Neural progenitor cell (in vitro differentiated cells): ENCODE measurements around the gene HSPA12B. TPM values are rescaled to one million over a fixed set of nuclear protein-coding genes. Genes with fewer than 3 reads are reported as not detected.

ENCODE experiments used
- DNase-seq: peaks from one replicate; pipeline ENCODE4 v3.0.0-alpha.2; 2016; ENCODE audit warnings: low spot score
- H2AFZ ChIP-seq: fragments of 200-600 bp; sonication (generic); replicated peaks from 2 replicates; pipeline ENCODE4 v1.6.1; 2016; ENCODE audit warnings: antibody characterized with exemption
- H3F3A ChIP-seq: fragments of 200-600 bp; sonication (generic); 2 replicates; pipeline ENCODE4 v1.6.1; 2016; ENCODE audit warnings: antibody characterized with exemption, low read depth
- H3K27ac ChIP-seq: fragments of 200-600 bp; sonication (generic); 2 replicates; pipeline ENCODE4 v1.5.1; 2016; ENCODE audit warnings: mild to moderate bottlenecking
- H3K27me3 ChIP-seq: fragments of 200-600 bp; sonication (generic); 2 replicates; pipeline ENCODE4 v1.6.1; 2016; ENCODE audit warnings: mild to moderate bottlenecking, moderate library complexity
- H3K36me3 ChIP-seq: fragments of 200-600 bp; sonication (generic); 2 replicates; pipeline ENCODE4 v1.5.1; 2016
- H3K4me1 ChIP-seq: fragments of 200-600 bp; sonication (generic); 2 replicates; pipeline ENCODE4 v1.6.1; 2016; ENCODE audit warnings: mixed run types
- H3K4me2 ChIP-seq: fragments of 200-600 bp; sonication (generic); 2 replicates; pipeline ENCODE4 v1.6.1; 2016
- H3K4me3 ChIP-seq: fragments of 200-600 bp; sonication (generic); 2 replicates; pipeline ENCODE4 v1.5.1; 2016
- H3K79me2 ChIP-seq: fragments of 200-600 bp; sonication (generic); 2 replicates; pipeline ENCODE4 v1.6.1; 2016; ENCODE audit warnings: low read depth
- H3K9ac ChIP-seq: fragments of 200-600 bp; sonication (generic); 2 replicates; pipeline ENCODE4 v1.6.1; 2016
- H3K9me3 ChIP-seq: fragments of 200-600 bp; sonication (generic); 2 replicates; pipeline ENCODE4 v1.5.1; 2016; ENCODE audit warnings: low read depth
- H4K20me1 ChIP-seq: fragments of 200-600 bp; sonication (generic); 2 replicates; pipeline ENCODE4 v1.6.1; 2016; ENCODE audit warnings: low read depth
- H3K27ac Mint-ChIP-seq: 3 replicates; pipeline ENCODE4 v1.8.0; 2021; ENCODE audit warnings: mixed read lengths
- H3K27me3 Mint-ChIP-seq: 2 replicates; pipeline ENCODE4 v1.8.0; 2022; ENCODE audit warnings: low read depth, mild to moderate bottlenecking, inconsistent platforms, moderate library complexity, mixed read lengths; ENCODE audit not compliant: insufficient read depth
- H3K36me3 Mint-ChIP-seq: 3 replicates; pipeline ENCODE4 v1.8.0; 2021; ENCODE audit warnings: mixed read lengths
- H3K4me1 Mint-ChIP-seq: 3 replicates; pipeline ENCODE4 v1.8.0; 2021; ENCODE audit warnings: mixed read lengths
- H3K4me3 Mint-ChIP-seq: 3 replicates; pipeline ENCODE4 v1.8.0; 2021; ENCODE audit warnings: mild to moderate bottlenecking, moderate library complexity, mixed read lengths
- H3K9me3 Mint-ChIP-seq: 3 replicates; pipeline ENCODE4 v1.8.0; 2020; ENCODE audit warnings: mixed read lengths
- CTCF ChIP-seq: fragments of 200-600 bp; sonication (generic); IDR thresholded peaks from 2 replicates; pipeline ENCODE4 v1.5.1; 2017; ENCODE audit warnings: antibody characterized with exemption, mild to moderate bottlenecking
- EZH2 ChIP-seq: fragments of 200-600 bp; sonication (generic); IDR thresholded peaks from 2 replicates; pipeline ENCODE4 v1.6.1; 2017; ENCODE audit warnings: antibody characterized with exemption, mild to moderate bottlenecking, moderate library complexity
- EZH2phosphoT487 ChIP-seq: fragments of 200-600 bp; sonication (generic); IDR thresholded peaks from 2 replicates; pipeline ENCODE4 v1.6.1; 2017; ENCODE audit warnings: antibody characterized with exemption
- total RNA-seq: library from RNA; depleted of rRNA; stranded (reverse); fragments of >200 nt; gene quantifications from 2 replicates; pipeline ENCODE4 v1.2.3, GENCODE V29; 2015; ENCODE audit warnings: low replicate concordance

HSPA12B gene
- total RNA-seq, 1 donor from 2014 or later: 0.15 TPM

- peaks cover 5% of the 10 kb centered on the region for H3K4me1 ChIP-seq
- no peak overlapping the region for H3K27ac ChIP-seq
- no peak for TF ChIP-seq CTCF
- TF ChIP-seq EZH2phosphoT487: no peak
- no peak for TF ChIP-seq EZH2
- no peaks in the 10 kb centered on the region for H3K9me3 ChIP-seq
- no peak overlapping the region for H3K4me2 ChIP-seq
- Mint-ChIP-seq H3K4me3 (no peak overlapping the region), H3K4me1 (peaks cover 21% of the 10 kb centered on the region), H3K27ac (no peak overlapping the region), H3K9me3 (peaks cover 7% of the 10 kb centered on the region), H3K27me3 (peaks cover 3% of the 10 kb centered on the region), H3K36me3 (no peaks in the 10 kb centered on the region)
- no peak overlapping the region for H2AFZ ChIP-seq
- no peaks in the 10 kb centered on the region for H3K36me3 ChIP-seq
- no peaks in the 10 kb centered on the region for H3F3A ChIP-seq
- no peak overlapping the region for H3K9ac ChIP-seq
- no peaks in the 10 kb centered on the region for H4K20me1 ChIP-seq
- H3K27me3 ChIP-seq: peaks cover 18% of the 10 kb centered on the region
- DNase-seq: no peak
- no peak overlapping the region for H3K4me3 ChIP-seq
- no peaks in the 10 kb centered on the region for H3K79me2 ChIP-seq
Observed at GRCh38 chr20:3739926-3740451, 7.5 kb downstream of the HSPA12B start.

- Histone ChIP-seq H2AFZ (no peak overlapping the region), H3K27ac (no peak overlapping the region), H3K9ac (no peak overlapping the region), H3K4me2 (no peak overlapping the region), H3K79me2 (no peaks in the 10 kb centered on the region), H3K27me3 (peaks cover 26% of the 10 kb centered on the region), H3K36me3 (no peaks in the 10 kb centered on the region), H3K4me3 (no peak overlapping the region), H3K4me1 (peaks cover 5% of the 10 kb centered on the region), H3K9me3 (no peaks in the 10 kb centered on the region), H4K20me1 (no peaks in the 10 kb centered on the region), H3F3A (no peaks in the 10 kb centered on the region)
- peak overlapping the region; percentile 91 for H3K27ac Mint-ChIP-seq
- peaks cover 21% of the 10 kb centered on the region for H3K4me1 Mint-ChIP-seq
- DNase-seq: no peak
- H3K4me3 Mint-ChIP-seq: peak overlapping the region; percentile 50
- H3K36me3 Mint-ChIP-seq: no peaks in the 10 kb centered on the region
- no peak for TF ChIP-seq EZH2phosphoT487
- TF ChIP-seq CTCF: no peak
- TF ChIP-seq EZH2: no peak
- peaks cover 7% of the 10 kb centered on the region for H3K9me3 Mint-ChIP-seq
- peaks cover 5% of the 10 kb centered on the region for H3K27me3 Mint-ChIP-seq
Observed at GRCh38 chr20:3740615-3741301, 8.3 kb downstream of the HSPA12B start.

- H3K27me3 Mint-ChIP-seq: peaks cover 10% of the 10 kb centered on the region
- no peaks in the 10 kb centered on the region for H3K36me3 ChIP-seq
- H3K27me3 ChIP-seq: peaks cover 38% of the 10 kb centered on the region
- no peaks in the 10 kb centered on the region for H3K9me3 ChIP-seq
- H3K27ac Mint-ChIP-seq: no peak overlapping the region
- no peaks in the 10 kb centered on the region for H3K36me3 Mint-ChIP-seq
- H3K79me2 ChIP-seq: no peaks in the 10 kb centered on the region
- TF ChIP-seq EZH2 (no peak), CTCF (no peak), EZH2phosphoT487 (no peak)
- DNase-seq: no peak
- no peaks in the 10 kb centered on the region for H3F3A ChIP-seq
- H4K20me1 ChIP-seq: no peaks in the 10 kb centered on the region
- peaks cover 7% of the 10 kb centered on the region for H3K9me3 Mint-ChIP-seq
- H3K4me3 Mint-ChIP-seq: no peak overlapping the region
- no peak overlapping the region for H3K9ac ChIP-seq
- H3K27ac ChIP-seq: no peak overlapping the region
- H3K4me1 Mint-ChIP-seq: peaks cover 18% of the 10 kb centered on the region
- no peak overlapping the region for H3K4me2 ChIP-seq
- H3K4me1 ChIP-seq: peaks cover 5% of the 10 kb centered on the region
- H2AFZ ChIP-seq: no peak overlapping the region
- no peak overlapping the region for H3K4me3 ChIP-seq
Observed at GRCh38 chr20:3741836-3742458, 9.5 kb downstream of the HSPA12B start.
